ENCODE measurements around the gene TRPC6.

DNA sequence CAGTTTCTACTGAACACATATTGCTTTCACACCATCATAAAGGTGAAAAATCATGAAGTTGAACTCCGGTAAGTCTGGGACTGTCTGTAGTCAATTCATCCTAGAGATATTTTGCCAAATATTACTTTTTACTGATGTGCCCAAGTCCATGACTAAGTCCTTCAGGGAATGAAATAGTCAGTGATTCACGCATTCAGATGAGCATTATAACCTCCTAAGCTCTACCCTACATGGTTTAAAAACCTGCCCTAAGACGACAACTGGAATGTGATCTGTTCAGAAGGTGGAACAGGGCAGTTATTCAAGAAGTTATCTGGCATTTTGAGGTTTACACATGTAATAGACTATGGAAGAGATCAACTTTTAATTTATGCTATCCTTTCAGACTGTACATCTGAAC lies 125.6 kb downstream of the TRPC6 start:
- TF ChIP-seq, protein P1, sequence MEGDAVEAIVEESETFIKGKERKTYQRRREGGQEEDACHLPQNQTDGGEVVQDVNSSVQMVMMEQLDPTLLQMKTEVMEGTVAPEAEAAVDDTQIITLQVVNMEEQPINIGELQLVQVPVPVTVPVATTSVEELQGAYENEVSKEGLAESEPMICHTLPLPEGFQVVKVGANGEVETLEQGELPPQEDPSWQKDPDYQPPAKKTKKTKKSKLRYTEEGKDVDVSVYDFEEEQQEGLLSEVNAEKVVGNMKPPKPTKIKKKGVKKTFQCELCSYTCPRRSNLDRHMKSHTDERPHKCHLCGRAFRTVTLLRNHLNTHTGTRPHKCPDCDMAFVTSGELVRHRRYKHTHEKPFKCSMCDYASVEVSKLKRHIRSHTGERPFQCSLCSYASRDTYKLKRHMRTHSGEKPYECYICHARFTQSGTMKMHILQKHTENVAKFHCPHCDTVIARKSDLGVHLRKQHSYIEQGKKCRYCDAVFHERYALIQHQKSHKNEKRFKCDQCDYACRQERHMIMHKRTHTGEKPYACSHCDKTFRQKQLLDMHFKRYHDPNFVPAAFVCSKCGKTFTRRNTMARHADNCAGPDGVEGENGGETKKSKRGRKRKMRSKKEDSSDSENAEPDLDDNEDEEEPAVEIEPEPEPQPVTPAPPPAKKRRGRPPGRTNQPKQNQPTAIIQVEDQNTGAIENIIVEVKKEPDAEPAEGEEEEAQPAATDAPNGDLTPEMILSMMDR (IDR thresholded peaks at IDR 0.05) = no peak
- TF ChIP-seq POLR2A (IDR thresholded peaks at IDR 0.05) = no peak

All from heart left ventricle (tissue), 13 donors.